ENCODE results near the gene CACNB2.

DNA sequence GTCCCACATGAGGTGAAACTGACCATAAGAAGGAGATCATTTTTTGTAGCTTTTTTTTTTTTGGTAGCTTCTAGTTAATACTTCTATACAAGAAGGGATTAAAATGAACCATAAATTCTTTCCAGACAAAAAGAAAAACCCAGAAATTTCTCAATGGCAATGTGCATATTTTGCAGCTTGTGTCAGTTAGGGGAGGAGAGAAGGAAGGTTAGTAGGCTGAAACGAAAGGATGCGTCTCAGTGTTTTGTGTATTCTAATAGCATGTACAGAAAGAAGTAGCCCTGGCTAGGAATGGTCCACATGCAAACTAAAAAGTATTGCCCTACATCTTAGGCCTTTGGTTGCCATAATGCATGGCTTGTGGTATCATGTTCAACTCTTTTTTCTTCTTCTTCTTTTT, 90.6 kb downstream of the CACNB2 start:
- TF ChIP-seq, protein P1, sequence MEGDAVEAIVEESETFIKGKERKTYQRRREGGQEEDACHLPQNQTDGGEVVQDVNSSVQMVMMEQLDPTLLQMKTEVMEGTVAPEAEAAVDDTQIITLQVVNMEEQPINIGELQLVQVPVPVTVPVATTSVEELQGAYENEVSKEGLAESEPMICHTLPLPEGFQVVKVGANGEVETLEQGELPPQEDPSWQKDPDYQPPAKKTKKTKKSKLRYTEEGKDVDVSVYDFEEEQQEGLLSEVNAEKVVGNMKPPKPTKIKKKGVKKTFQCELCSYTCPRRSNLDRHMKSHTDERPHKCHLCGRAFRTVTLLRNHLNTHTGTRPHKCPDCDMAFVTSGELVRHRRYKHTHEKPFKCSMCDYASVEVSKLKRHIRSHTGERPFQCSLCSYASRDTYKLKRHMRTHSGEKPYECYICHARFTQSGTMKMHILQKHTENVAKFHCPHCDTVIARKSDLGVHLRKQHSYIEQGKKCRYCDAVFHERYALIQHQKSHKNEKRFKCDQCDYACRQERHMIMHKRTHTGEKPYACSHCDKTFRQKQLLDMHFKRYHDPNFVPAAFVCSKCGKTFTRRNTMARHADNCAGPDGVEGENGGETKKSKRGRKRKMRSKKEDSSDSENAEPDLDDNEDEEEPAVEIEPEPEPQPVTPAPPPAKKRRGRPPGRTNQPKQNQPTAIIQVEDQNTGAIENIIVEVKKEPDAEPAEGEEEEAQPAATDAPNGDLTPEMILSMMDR (conservative IDR thresholded peaks at IDR 0.05 in 1 of 2, IDR thresholded peaks at IDR 0.05 in 1 of 2; ENCODE audit: extremely low read depth in 1 of 2, insufficient read depth in 1 of 2, low read depth in 1 of 2, low read length in 2 of 2): no peak
- no peak for TF ChIP-seq EZH2 (IDR thresholded peaks at IDR 0.05; ENCODE audit: borderline replicate concordance, low read length)
